ENCODE measurements around the gene NPAS3.

Gene NPAS3

GRCh38 chr14:33386140-33386539 is 447.5 kb downstream of the NPAS3 start:
- ATAC-seq (no peak), DNase-seq (no peak)

DNA sequence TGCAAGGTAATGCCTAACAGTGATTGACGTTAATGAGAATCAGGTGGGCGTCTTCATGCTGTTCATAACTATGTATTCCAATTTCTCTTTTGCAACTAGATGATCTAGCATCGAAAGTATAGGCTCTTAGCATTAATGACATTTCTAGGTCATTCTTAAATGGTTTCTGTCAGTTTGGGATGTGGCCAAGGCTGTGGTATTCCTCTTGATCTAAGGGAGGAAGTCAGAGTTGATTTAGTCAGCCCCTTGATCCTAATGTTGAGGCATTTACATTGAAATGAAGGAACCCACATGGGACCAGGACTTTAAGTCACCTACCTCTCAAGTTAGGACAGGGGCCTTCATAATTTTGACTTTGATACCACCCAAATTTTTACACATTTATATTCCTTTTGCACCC is 448.1 kb downstream of the NPAS3 start:
- ATAC-seq (no peak), DNase-seq (no peak)

DNA sequence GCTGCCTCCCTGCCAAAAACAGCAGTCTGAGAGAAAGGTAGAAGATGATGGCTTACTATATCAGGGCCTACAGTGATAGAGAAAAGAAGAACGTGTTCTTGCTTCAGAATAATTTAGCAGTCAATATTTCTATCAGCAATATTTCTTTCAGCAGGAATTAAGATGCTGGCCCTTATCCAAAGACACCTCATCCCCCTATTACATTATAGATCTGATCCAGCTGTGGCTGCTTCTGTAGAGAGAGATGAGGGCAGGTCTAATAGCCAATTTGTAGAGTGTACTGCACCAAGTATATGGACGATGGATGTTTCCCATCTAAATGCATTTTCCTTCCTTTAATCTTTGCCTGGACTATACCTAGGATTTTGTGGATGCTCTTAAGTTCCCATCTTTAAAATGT is 451.7 kb downstream of the NPAS3 start:
- DNase-seq (no peak), ATAC-seq (no peak)

- ATAC-seq: no peak
- no peak for DNase-seq
Measured at GRCh38 chr14:33393231-33393894, 454.7 kb downstream of the NPAS3 start.

DNA sequence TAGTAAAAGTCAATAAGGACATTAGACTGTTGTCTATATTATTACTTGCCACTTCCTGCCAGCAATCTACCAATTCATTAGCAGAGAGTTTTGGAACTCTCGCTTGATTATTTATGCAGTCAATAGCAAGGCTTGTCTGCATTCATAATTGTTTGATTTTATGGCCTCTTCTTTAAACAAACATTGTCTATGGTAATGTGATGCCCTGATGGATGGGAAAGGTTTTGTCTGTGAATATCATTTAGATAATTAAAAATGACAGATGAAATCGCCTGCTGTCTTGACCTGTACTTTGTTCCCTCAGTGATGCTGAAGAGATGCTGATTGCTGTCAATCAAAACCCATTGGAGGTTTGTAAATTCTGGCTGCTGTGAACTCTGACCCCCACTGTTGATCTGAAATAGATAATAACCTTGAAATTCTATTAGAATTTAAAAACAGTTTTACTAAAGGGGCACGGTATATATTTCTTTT is 455.3 kb downstream of the NPAS3 start:
- no peak for ATAC-seq
- no peak for DNase-seq

DNA sequence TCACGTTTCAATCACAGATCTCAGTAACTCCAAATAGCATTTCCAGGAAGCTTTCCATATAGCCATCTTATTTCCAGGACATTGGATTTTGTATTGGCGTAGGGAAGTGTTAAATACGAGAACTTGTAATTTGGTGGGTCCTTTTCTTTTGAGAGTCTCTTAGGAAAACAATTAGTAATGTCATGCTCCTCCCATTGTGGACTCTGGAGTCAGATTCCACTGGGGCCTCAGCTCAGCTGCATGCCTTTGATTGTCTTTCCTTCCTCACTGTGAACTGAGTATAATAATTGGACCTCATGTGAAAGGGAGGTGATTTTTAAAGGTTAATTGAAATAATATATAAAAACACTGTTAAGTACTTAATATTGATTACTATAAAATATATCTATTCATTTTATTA is 462.6 kb downstream of the NPAS3 start:
- no peak for ATAC-seq
- no peak for DNase-seq

DNA sequence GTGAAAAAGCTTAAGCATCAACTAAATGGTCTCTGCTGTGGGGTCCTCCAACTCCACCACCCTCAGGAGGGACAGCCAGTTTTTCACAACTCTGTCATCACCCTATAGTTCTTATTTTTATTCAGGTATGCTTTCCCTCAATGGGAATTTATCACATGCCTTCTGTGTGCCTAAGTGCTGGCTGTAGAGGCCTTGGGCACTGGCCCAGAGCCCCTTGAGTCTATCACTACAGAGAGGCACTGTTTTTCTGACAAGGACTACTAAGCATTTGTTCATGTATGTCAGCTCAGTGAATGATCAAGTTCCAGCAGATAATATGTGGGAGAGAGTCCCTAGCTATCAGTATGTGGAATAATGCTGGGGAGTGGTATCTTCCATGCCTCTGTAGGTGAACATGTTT is 463.9 kb downstream of the NPAS3 start:
- DNase-seq: no peak
- ATAC-seq: no peak

- ATAC-seq: no peak
- no peak for DNase-seq
Measured at GRCh38 chr14:33404054-33404453, 465.4 kb downstream of the NPAS3 start.

GRCh38 chr14:33404964-33405574 is 466.4 kb downstream of the NPAS3 start:
- no peak for DNase-seq
- no peak for ATAC-seq

DNA sequence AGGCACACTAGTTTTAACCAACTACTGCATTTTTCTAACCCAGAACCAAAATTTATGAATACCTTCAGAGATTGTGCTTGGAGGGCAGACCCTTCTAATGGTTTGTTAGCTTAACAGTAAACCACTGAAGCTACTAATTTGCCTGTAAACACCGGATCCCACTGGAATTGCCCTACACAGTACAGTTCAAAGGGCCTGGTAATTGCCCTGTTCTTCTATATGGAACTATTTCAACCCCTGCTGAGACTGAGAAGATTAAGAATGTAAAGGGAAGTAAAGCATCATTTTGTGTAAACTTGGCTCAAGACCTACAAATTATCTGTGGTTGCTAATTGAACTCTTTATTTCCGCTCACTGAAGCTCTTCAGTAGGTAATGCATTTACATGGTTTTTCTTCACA is 468.1 kb downstream of the NPAS3 start:
- DNase-seq: no peak
- no peak for ATAC-seq

- ATAC-seq (no peak), DNase-seq (no peak)
Measured at GRCh38 chr14:33408291-33408690, 469.6 kb downstream of the NPAS3 start.

GRCh38 chr14:33412450-33412849 is 473.8 kb downstream of the NPAS3 start:
- no peak for ATAC-seq
- DNase-seq: no peak

- ATAC-seq (no peak), DNase-seq (no peak)
Measured at GRCh38 chr14:33413381-33413780, 474.7 kb downstream of the NPAS3 start.

DNA sequence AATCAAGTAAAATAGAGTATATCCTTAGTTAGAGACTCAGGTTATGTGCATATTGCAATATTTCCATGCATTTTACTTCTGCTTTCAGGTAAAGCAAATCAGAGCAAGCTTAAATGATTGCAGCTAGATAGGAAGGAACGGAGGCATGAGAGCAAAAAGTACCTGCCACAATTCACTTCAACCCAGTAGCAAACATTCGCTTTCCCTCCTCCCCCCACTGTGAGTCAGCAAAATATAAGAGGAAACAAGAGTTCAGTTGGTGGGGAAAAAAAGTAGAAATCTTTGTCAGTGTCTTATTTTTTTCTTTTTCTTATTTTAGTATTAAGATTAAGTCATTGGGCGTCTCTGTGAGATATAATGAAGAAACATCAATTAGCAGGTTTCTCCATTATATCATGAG is 475.4 kb downstream of the NPAS3 start:
- DNase-seq: no peak
- no peak for ATAC-seq

DNA sequence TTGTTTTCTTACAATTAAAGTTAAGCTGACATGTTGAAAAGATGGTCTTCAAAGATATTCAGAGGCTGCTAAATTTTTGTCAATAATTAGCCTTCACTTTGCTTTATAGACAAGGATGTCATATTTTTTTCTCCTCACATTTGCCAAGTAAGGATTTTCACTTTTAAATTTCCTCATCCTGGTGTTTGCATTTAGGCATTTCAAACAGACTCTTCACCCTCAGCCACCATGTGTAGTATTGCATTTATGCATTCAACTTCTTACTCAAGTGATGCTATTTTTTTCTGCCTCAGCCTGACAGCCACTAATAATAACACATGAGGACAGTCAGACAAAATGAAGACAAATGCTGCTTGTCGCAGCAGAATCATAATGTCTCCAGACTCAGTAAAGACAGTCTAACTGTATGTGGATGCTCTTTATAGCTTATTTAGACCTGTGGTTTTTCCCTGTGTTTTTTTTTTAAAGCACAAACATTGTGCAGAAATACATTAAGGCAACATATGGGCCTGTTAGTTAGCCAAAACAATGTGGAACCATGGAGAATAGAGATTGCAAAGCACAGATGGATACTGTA is 481.5 kb downstream of the NPAS3 start:
- DNase-seq (no peak), ATAC-seq (no peak)

DNA sequence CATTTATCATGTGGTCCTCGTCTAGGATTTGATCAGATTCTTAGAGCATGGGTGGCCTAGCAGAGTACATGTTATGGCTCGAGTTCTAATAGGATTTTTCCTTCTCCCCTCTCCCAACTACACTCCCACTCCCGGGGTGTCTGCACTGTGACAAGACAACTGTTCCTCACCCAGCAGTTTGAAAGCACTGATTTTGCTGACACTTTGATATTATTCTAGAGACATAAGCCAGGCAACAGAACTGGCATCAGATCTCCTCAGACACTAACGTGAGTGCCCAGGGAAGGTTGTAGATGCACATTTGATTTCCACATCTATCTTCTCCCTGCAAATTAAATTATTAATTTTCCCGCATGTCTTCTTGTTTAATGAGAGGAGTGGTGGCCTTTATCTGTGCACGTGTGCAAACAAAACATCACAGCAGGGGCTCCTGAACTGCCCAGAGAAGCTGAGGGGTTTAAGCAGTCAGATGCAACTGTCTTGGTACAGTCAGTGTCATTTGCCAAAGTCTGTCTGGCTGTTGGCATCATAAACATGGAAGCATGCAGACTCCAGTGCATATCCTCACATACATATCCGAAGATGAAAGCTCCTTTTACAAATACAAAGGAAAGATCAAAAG is 491.8 kb downstream of the NPAS3 start:
- DNase-seq (no peak), ATAC-seq (no peak)

- no peak for ATAC-seq
- no peak for DNase-seq
Measured at GRCh38 chr14:33432407-33433023, 493.8 kb downstream of the NPAS3 start.

- no peak for ATAC-seq
Measured at GRCh38 chr14:33433396-33433795, 494.7 kb downstream of the NPAS3 start.

DNA sequence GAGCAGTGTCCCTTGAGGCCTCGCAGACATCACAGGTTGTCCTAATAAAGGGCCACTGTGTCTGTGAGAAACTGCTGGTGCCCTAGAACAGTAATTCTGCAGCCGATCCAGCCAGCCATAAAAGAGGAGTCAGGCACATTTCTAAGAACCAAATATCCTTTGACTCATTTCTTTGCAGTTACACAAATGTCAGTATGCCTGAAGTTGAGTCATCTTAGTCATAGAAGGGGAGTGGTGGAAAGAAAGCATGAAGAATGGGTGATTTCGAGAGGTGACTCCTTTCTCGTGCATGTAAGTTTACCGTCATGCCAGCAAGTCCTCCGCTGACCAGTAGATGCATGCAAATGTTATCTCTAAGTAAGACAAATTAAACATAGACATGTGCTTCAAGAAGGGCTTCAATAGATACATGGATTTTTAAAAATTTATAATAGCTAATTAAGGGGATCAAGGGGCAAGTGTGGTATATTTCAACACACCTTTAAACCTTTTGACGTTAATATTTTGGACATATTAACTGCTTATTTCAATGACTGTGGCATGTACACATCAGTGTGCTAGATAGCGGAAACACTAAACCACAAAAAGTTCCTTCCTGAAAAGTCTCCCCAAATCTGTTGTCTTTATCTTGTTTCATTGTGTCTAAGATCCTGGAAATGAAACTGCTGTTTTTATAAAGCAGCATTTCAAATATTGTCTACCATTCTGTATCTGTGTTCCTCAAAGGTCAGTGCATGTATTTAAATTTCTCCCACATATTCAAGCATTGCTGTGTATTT is 497.4 kb downstream of the NPAS3 start:
- DNase-seq (no peak), ATAC-seq (no peak)

More at GRCh38 chr14:33433396-33433795, 494.7 kb downstream of the NPAS3 start:
- DNase-seq: no peak

- ATAC-seq: no peak
- DNase-seq: no peak
Measured at GRCh38 chr14:33441633-33442032, 503.0 kb downstream of the NPAS3 start.

- DNase-seq (no peak), ATAC-seq (no peak)
Measured at GRCh38 chr14:33444136-33444535, 505.5 kb downstream of the NPAS3 start.

- DNase-seq: no peak
- no peak for ATAC-seq
Measured at GRCh38 chr14:33449268-33449667, 510.6 kb downstream of the NPAS3 start.

Data from stimulated activated naive CD8-positive, alpha-beta T cell treated with anti-CD3 and anti-CD28 coated beads, Interleukin-15, Interleukin-2, amounts not matched to agents 100 U/mL and 50 U/mL, for 24 hours (primary cell).